ENCODE data around the gene HNRNPLL.
"Not testable (repeated sequence)": the region's sequence is repeated elsewhere in the genome, so short reads cannot be mapped to it uniquely, and the experiment has no call there.

Gene HNRNPLL

GRCh38 chr2:38613849-38614213, 11.1 kb upstream of the HNRNPLL start:
- Histone ChIP-seq H3K27ac (ENCODE audit: low read depth, low read length) (no peak overlapping the region), H3K4me1 (ENCODE audit: control insufficient read depth, insufficient read depth, low read length) (no peaks in the 10 kb centered on the region), H3K9ac (ENCODE audit: low read length) (no peak overlapping the region), H3K4me3 (ENCODE audit: low read length) (no peak overlapping the region), H3K27me3 (ENCODE audit: control insufficient read depth, insufficient read depth, low read length) (no peaks in the 10 kb centered on the region), H3K36me3 (ENCODE audit: control insufficient read depth, insufficient read depth, low read length) (no peaks in the 10 kb centered on the region)

- H3K27ac ChIP-seq (ENCODE audit: low read depth, low read length): no peak overlapping the region
- H3K27me3 ChIP-seq (ENCODE audit: control insufficient read depth, insufficient read depth, low read length): no peaks in the 10 kb centered on the region
- no peaks in the 10 kb centered on the region for H3K4me1 ChIP-seq (ENCODE audit: control insufficient read depth, insufficient read depth, low read length)
- no peak overlapping the region for H3K9ac ChIP-seq (ENCODE audit: low read length)
- H3K36me3 ChIP-seq (ENCODE audit: control insufficient read depth, insufficient read depth, low read length): no peaks in the 10 kb centered on the region
- no peak overlapping the region for H3K4me3 ChIP-seq (ENCODE audit: low read length)
These were observed 10.6 kb upstream of the HNRNPLL start for GRCh38 chr2:38613126-38613848.

- H3K36me3 ChIP-seq (ENCODE audit: control insufficient read depth, insufficient read depth, low read length): no peaks in the 10 kb centered on the region
- H3K9ac ChIP-seq (ENCODE audit: low read length): no peak overlapping the region
- H3K27ac ChIP-seq (ENCODE audit: low read depth, low read length): no peak overlapping the region
- H3K27me3 ChIP-seq (ENCODE audit: control insufficient read depth, insufficient read depth, low read length): no peaks in the 10 kb centered on the region
- no peaks in the 10 kb centered on the region for H3K4me1 ChIP-seq (ENCODE audit: control insufficient read depth, insufficient read depth, low read length)
- no peak overlapping the region for H3K4me3 ChIP-seq (ENCODE audit: low read length)
These were observed 8.4 kb upstream of the HNRNPLL start for GRCh38 chr2:38610851-38611801.

- H3K4me3 ChIP-seq (ENCODE audit: low read length); H3K9ac ChIP-seq (ENCODE audit: low read length); H3K4me1 ChIP-seq (ENCODE audit: control insufficient read depth, insufficient read depth, low read length); H3K36me3 ChIP-seq (ENCODE audit: control insufficient read depth, insufficient read depth, low read length); H3K27ac ChIP-seq (ENCODE audit: low read depth, low read length); H3K27me3 ChIP-seq (ENCODE audit: control insufficient read depth, insufficient read depth, low read length): not testable (repeated sequence)
These were observed 6.5 kb upstream of the HNRNPLL start for GRCh38 chr2:38609246-38609645.

GRCh38 chr2:38608755-38609154, 6.0 kb upstream of the HNRNPLL start:
- Histone ChIP-seq H3K4me3 (ENCODE audit: low read length) (no peak overlapping the region), H3K27ac (ENCODE audit: low read depth, low read length) (no peak overlapping the region), H3K36me3 (ENCODE audit: control insufficient read depth, insufficient read depth, low read length) (no peaks in the 10 kb centered on the region), H3K27me3 (ENCODE audit: control insufficient read depth, insufficient read depth, low read length) (no peaks in the 10 kb centered on the region), H3K9ac (ENCODE audit: low read length) (no peak overlapping the region), H3K4me1 (ENCODE audit: control insufficient read depth, insufficient read depth, low read length) (peaks cover 3% of the 10 kb centered on the region)

- no peaks in the 10 kb centered on the region for H3K36me3 ChIP-seq (ENCODE audit: control insufficient read depth, insufficient read depth, low read length)
- H3K4me3 ChIP-seq (ENCODE audit: low read length): no peak overlapping the region
- H3K27ac ChIP-seq (ENCODE audit: low read depth, low read length): no peak overlapping the region
- H3K9ac ChIP-seq (ENCODE audit: low read length): no peak overlapping the region
- no peaks in the 10 kb centered on the region for H3K27me3 ChIP-seq (ENCODE audit: control insufficient read depth, insufficient read depth, low read length)
- H3K4me1 ChIP-seq (ENCODE audit: control insufficient read depth, insufficient read depth, low read length): peaks cover 9% of the 10 kb centered on the region
These were observed 2.6 kb upstream of the HNRNPLL start for GRCh38 chr2:38605298-38605830.

- H3K27me3 ChIP-seq (ENCODE audit: control insufficient read depth, insufficient read depth, low read length): no peaks in the 10 kb centered on the region
- no peaks in the 10 kb centered on the region for H3K36me3 ChIP-seq (ENCODE audit: control insufficient read depth, insufficient read depth, low read length)
- no peak overlapping the region for H3K9ac ChIP-seq (ENCODE audit: low read length)
- H3K4me3 ChIP-seq (ENCODE audit: low read length): peak overlapping the region; percentile 70
- peaks cover 22% of the 10 kb centered on the region for H3K4me1 ChIP-seq (ENCODE audit: control insufficient read depth, insufficient read depth, low read length)
- peak overlapping the region; percentile 73 for H3K27ac ChIP-seq (ENCODE audit: low read depth, low read length)
These were observed 918 bp upstream of the HNRNPLL start for GRCh38 chr2:38603402-38604290.

GRCh38 chr2:38602136-38602731, 494 bp downstream of the HNRNPLL start:
- peak overlapping the region; percentile 87 for H3K4me3 ChIP-seq (ENCODE audit: low read length)
- H3K27me3 ChIP-seq (ENCODE audit: control insufficient read depth, insufficient read depth, low read length): no peaks in the 10 kb centered on the region
- no peaks in the 10 kb centered on the region for H3K36me3 ChIP-seq (ENCODE audit: control insufficient read depth, insufficient read depth, low read length)
- peak overlapping the region; percentile 99 for H3K27ac ChIP-seq (ENCODE audit: low read depth, low read length)
- H3K4me1 ChIP-seq (ENCODE audit: control insufficient read depth, insufficient read depth, low read length): peaks cover 22% of the 10 kb centered on the region
- H3K9ac ChIP-seq (ENCODE audit: low read length): peak overlapping the region; percentile 66

- Histone ChIP-seq H3K4me1 (ENCODE audit: control insufficient read depth, insufficient read depth, low read length) (peaks cover 24% of the 10 kb centered on the region), H3K4me3 (ENCODE audit: low read length) (peak overlapping the region; percentile 87), H3K36me3 (ENCODE audit: control insufficient read depth, insufficient read depth, low read length) (no peaks in the 10 kb centered on the region), H3K9ac (ENCODE audit: low read length) (peak overlapping the region; percentile 24), H3K27me3 (ENCODE audit: control insufficient read depth, insufficient read depth, low read length) (no peaks in the 10 kb centered on the region), H3K27ac (ENCODE audit: low read depth, low read length) (peak overlapping the region; percentile 99)
These were observed 1.1 kb downstream of the HNRNPLL start for GRCh38 chr2:38601463-38602135.

- Histone ChIP-seq H3K36me3 (ENCODE audit: control insufficient read depth, insufficient read depth, low read length) (no peaks in the 10 kb centered on the region), H3K4me3 (ENCODE audit: low read length) (peak overlapping the region; percentile 87), H3K27ac (ENCODE audit: low read depth, low read length) (peak overlapping the region; percentile 99), H3K4me1 (ENCODE audit: control insufficient read depth, insufficient read depth, low read length) (peaks cover 24% of the 10 kb centered on the region), H3K9ac (ENCODE audit: low read length) (no peak overlapping the region), H3K27me3 (ENCODE audit: control insufficient read depth, insufficient read depth, low read length) (no peaks in the 10 kb centered on the region)
These were observed 1.7 kb downstream of the HNRNPLL start for GRCh38 chr2:38600921-38601455.

GRCh38 chr2:38600242-38600891, 2.4 kb downstream of the HNRNPLL start:
- Histone ChIP-seq H3K27me3 (ENCODE audit: control insufficient read depth, insufficient read depth, low read length) (no peaks in the 10 kb centered on the region), H3K4me1 (ENCODE audit: control insufficient read depth, insufficient read depth, low read length) (peaks cover 24% of the 10 kb centered on the region), H3K4me3 (ENCODE audit: low read length) (peak overlapping the region; percentile 87), H3K27ac (ENCODE audit: low read depth, low read length) (peak overlapping the region; percentile 61), H3K9ac (ENCODE audit: low read length) (no peak overlapping the region), H3K36me3 (ENCODE audit: control insufficient read depth, insufficient read depth, low read length) (no peaks in the 10 kb centered on the region)
